Right kidney (tissue), 1 donor: ENCODE data around the gene NAALADL2.
"Not testable (repeated sequence)": the region's sequence is repeated elsewhere in the genome, so short reads cannot be mapped to it uniquely, and the experiment has no call there.

Source experiments
- DNase-seq: peaks from one replicate; pipeline ENCODE4 v3.0.0-alpha.2; 2016

NAALADL2 gene

DNA sequence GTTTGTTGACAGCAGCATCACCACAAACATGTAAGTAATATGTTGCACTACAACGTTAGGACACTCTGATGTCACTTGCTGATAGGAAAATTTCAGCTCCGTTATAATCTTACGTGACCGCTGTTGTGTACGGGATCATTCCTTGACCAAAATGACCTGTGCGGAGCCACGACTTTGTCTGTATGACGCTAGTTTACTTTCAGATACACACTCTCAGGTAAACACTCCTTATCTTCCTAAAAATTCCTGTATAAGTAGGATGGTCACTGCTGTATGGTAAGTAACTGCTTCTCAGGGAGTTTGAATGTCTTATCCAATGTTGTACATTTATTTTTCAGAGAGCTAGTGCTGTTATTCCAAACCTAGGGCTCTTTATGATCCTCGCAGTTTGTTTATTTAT is 410.3 kb downstream of the NAALADL2 start:
- DNase-seq = no peak

DNA sequence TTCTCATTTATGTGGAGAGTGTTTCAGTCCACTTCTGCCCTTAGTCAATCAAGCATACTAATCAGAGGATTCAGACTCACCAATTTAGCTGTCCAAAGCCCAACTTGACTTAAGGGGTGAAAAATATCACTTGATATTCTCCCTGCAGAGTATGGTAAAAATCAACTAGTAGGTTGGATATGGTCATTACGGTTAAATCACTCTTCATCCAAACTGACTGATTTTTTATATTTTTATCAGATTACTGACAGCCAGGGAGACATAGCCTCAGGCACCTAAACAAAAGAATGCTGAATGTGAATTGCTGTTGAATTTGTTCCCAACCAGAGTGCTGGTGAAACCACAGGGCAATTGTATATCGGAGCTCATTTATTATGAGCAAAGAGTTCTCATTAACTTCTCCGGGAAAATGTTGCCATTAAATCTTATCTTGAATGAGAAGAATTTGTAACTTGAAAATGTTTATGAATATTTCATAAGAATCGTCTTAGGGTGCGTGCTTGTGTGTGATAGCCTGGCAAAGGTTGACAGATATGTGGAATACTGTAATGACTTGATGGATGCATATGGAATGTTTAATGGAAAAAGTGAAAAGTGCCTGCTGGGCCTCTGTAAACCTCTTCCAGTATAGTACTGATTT is 411.2 kb downstream of the NAALADL2 start:
- DNase-seq = no peak

DNA sequence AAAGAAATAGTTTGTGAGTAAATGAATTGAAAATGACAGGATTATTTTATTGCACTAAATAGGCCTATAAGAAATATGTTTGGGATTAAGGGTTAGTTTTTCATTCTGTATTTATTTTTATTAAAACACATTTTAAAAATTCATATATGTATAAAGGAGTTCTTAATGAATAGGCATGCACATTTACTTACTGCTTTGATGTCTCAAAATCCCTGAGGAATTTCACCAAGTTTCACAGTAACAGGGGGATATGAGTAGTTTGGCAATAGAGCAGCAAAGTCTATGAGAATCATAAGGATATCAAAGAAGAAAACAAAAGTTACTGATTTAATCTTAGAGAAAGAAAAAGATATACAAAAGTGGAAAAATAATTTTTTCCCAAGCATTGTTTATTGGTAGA is 411.7 kb downstream of the NAALADL2 start:
- no peak for DNase-seq

DNA sequence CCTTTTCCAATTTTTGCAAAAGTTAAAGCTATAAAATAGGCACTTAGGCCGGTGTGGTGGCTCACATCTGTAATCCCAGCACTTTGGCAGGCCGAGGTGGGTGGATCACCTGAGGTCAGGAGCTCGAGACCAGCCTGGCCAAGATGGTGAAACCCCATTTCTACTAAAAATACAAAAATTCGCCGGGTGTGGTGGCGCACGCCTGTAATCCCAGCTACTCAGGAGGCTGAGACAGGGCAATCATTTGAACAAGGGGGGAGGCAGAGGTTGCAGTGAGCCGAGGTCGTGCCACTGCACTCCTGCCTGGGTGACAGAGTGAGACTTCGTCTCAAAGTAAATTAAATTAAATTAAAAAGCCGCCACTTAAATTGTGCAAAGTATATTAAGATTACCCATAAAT is 412.3 kb downstream of the NAALADL2 start:
- not testable (repeated sequence) for DNase-seq

DNA sequence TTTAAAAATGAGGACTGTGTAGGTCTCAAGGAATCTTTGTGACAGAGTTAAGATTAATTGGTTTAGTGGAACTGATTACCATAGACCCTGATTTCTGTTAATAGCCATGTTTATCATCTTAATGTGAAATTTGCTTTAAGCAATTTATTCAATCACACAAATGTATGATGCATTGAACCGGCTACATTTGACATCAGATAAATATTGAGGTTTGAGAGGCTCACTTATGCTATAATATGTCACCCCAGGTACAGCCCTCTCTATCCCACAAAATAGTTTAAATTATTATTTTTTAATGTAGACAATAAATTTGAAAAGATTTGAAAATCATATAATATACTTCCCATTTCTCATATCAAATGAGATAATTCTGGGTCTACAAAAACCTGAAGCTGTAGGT is 413.3 kb downstream of the NAALADL2 start:
- DNase-seq = no peak

DNA sequence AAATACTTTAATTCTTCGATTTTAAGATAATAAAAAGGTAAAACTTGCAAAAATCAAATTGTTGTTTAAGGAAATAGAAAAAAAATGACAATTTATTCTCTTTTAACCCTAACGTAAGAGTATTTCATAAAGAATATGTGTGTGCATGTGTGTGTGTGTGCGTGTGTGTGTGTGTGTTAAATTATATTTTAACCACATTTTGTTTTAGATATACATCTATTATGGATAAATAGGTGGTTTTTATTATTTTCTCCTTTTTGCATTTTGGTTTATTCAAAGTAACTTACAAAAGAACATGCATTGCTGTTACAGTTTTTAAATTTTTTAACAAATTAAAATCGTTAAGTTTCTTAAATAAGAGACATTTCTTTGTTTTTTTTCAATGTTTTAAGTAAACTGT is 414.4 kb downstream of the NAALADL2 start:
- no peak for DNase-seq

DNA sequence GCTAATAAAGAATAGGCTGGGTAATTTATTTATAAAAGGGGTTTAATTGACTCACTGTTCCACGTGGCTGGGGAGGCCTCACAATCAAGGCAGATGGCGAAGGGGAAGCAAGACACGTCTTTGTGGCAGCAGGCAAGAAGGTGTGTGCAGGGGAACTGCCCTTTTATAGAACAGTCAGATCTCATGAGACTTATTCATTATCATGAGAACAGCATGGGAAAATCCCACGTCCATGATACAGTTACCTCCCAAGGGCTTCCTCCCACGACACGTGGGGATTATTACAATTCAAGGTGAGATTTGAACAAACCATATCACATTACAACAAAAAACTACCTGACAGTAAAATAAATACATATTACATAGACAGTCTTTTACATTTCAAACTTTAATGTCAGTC is 414.9 kb downstream of the NAALADL2 start:
- DNase-seq = no peak

DNA sequence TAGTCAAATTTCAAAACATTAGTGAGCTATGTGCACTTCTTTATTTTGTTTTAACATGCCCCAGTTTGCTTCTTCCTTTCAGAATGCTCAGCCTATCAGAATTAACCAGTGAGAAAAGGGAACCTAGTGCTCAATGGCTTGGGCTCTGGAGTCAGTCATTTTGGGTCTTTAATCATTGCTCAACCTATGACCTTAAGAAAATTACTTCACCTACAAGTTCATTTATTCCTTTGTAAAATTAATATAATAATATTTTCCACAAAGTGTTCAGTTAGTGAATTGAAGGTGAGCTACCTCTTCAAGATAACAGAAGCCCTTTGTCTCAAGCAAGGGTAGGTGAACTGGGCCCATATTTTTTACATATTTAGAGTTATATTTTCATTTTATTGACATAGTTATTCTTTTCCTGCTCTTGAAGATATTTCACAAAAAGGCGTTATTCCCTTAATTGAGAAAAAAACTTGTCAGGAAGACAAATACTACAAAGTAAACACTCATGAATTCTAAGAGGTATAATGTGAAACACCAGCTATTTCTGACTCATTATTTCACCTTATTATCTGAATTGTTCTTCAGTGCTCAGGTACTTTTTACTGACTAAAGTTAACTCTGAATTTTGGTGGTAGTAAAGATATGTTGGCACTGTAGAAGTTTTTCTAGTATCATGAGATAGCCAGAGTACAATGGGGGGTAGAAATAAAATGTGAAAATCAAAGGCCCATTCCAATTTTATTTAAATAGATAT is 415.5 kb downstream of the NAALADL2 start:
- no peak for DNase-seq

DNA sequence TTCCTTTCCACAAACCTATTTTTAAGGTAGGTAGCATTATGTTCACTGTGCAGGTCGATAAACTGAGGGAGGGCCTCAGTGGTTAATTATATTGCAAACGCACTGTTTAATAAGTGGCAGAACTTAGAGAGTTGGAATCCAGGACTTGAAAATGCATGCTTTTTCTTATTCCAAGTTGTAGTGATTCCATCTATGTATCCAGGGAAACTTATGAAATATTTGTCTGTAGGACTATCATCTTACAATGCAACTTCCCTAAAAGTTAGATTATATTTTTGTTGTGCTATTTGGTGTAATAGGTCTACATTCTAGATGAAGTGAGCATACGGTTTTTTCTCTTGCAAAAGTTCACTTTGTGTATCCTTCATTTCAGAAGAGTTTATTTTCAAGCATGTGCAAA is 419.5 kb downstream of the NAALADL2 start:
- DNase-seq = no peak

DNA sequence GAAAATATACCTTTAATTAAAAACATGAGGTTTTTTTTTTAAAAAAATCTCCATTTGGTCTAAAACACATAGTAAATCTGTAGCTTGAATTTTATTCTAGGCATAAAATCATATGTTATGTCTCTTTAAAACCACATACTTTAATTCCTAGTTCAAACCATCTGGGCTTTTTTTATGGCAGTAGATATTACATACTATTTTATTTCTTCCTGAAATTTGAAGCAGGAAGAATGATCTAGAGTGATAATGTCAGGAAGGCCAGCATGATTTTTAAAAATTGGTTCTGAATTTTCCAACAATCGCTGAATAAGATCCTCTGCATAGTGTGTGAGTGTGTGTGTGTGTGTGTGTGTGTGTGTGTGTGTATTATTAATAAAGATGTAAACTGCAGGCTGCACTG is 420.3 kb downstream of the NAALADL2 start:
- DNase-seq = no peak

DNA sequence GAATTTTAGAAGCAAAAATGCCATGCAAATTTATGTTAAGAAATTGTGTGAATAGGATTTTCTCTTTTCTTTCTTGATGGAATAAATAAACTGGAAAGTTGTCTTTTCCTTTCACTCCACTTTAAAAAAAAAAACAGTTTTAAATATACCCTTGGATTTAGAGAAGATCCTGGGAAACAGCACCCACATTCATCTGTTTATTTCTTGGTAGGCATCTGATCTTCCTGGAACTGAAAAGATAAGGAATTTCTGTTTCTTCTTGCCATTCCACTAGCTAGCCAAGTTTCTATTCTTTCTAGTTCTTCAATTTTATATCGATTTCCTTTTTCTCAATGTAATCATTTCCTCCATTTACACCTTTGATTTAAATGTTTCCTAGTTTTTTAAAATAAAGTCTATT is 420.8 kb downstream of the NAALADL2 start:
- no peak for DNase-seq

DNA sequence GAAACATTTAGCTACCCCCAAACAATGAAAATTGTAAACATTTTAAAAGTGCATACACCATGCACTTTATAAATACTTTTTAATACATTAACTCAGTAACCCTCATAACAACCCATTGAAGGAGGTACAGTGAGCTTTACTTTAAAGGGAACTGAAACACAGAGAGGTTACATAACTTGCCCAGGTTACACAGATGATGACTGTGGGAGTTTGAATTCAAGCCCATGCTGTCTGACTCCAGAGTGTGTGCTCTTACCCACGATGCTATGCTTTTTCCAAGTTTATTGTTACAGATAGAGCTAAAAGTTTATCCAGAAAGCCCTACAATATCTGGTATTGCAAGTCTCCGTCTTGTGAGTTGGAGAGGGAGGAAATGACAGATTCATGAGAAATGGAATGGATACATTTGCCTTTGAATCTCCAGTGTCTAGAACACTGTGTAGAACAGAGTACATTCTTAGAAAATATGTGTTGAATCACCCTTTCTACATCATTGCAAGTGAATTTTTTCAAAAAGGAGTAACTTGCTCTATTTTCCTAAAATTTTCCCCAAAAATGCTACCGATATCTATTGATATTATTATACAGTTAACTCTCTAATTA is 428.3 kb downstream of the NAALADL2 start:
- no peak for DNase-seq

DNA sequence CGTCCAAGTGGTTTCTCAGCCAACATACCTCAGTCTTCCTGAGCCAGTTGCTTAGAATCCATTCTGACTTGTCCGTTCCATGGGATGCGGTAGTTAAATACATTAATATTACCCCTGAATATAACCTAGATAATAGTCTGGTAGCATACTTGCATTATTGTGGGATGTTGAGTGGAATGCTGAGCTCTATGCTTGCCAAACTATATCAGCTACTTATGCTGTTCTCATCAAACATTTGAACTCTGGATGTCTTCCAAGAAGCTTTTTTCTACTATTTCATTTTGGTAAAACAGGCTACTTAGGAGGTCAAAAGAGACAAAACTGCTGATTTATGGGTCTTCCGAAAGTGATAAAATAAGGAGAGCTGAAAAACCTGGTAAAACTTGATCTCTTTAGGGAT is 429.5 kb downstream of the NAALADL2 start:
- DNase-seq = no peak

DNA sequence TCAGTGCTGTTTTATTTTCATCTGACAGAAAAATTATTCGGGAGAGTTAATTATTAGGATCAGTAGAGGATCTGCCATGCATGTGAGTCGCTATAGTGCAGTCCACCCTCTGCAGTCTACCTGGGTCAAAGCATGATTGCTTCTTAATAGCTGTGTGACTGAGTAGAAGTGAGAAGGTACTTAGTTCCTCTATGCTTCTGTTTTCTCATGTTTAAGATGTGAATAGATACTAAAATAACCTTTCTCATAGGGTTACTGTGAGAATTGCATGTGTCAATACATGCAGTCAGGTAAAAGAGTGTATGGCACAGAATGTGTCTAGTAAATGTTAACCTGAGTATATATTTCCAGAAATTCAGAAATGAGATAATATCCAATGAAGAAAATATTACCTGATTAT is 435.7 kb downstream of the NAALADL2 start:
- no peak for DNase-seq

DNA sequence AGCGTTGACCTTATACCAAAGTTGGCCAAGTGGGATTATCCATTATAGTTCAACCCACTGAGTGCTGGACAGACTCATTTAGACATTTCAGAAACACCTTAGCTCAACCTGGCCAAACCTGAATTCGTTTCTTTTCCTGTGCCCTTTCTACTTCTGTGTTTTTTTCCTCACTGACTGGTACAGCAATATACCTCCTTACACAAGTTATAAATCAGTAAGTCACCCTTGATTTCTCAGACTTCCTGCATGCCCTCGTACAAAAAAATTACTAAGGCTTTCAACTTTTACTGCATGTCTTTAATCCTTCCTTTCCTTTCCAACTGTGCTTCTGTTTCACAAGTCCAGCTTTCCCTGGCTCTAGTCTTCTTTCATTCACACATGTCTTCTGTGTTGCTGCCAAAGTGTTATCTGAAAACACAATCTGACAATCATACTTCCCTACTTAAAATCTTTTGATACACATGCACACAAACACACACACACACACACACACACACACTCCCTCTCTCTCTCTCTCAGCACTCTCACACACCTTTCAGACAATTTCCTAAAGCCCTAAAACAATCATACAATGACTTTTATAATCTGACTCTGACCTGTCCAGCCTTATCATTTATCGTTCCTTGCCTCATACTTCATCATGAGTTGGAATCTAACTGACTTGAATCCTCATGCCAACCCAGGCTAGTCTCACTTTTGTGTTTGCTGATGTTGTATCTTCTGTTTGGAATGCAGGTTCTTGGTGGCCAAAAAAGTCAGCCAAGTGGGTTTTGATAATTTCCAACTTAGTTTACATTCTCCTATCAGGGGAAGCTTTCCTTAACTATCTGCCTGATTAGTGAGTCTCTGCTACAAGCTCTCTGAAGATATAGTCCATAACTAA is 436.4 kb downstream of the NAALADL2 start:
- no peak for DNase-seq

DNA sequence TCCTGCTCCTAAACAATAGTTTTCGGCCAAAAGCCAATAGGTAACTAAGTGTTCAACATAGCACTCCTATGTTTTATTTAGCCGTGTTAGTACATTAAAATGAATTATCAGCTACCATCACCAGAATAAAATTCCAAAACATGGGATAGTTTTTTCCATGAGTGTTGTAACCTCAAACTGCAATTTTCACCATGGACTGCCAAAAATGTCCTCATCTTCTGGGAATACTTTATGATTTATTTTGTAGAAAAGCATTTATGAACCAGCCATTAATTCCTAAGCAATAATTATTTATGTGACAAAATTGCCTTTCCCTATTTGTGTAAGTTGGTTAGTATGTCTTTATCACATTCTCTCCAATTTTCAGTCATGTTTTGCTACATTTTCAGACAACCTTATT is 438.1 kb downstream of the NAALADL2 start:
- no peak for DNase-seq

DNA sequence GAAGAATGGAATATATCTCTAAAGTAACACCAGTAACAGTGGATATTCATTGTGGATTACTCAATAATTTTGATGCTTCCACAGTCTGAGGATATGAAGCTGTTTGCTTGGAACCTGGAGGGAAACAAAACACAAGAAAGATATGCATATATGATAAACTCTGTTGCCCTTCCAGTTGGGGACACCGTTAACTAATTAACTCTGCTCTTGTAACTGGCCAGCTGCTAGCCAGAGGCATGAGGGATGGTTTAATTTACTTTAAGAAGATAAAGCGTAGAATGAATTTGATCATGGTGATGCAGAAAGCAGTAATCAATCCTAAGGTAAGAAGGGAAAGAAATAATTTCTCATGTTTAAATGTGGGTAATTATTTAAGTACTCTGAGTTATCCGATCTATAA is 442.6 kb downstream of the NAALADL2 start:
- no peak for DNase-seq

DNA sequence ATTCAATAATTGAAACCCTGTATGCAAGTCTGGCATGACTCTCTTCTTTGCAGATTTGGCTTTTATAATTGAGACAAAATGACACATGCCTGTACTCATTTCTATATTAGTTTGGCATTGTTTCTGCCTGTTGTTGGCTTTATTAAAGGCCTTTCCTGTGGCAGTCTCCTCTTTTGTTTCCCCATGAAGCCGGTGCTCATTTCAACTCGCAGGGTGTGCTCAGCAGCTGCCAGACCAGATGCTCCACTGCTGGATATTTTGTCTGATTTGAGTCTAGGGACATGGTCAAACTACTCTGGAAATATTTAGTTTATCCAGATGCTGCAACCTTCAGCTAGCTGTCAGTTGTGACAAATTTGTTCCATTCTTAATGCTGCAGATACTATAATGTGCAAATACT is 445.3 kb downstream of the NAALADL2 start:
- DNase-seq = no peak

DNA sequence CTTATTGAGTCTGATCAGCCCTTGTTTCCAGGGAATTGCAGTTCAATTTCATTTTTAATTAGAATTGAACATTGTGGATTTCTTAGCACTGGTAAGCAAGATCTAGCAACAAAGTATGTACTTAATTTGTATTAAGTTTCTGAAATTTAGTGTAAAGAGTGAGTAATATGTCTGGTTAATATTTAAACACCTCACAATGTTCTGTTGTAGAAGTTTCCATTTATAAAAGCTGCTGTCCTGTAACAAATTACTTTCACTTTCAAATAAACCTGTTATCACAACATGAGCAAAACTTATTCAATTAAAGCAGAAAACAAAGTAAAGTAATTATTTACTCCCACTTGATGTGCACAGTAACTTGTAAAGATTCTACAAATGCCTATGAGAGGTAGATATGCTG is 448.5 kb downstream of the NAALADL2 start:
- DNase-seq = no peak

DNA sequence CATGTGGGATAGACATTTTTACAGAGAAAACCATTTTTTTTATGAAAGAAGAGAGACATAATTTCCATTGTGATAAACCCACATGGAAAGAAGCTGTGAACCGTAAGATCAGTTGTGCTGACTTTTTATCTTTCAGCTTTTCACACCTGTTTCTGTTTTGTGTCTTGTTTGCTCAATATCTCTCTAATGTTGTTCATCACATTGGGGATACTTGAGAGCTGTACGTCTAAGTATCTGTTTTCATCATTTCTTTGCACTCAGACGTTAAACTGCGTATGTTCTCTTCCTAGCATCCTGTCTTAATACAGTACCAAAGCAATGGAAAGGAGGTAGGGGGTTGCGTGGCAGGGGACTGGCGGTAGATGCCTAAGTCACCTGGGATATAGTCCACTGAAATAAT is 449.0 kb downstream of the NAALADL2 start:
- no peak for DNase-seq

DNA sequence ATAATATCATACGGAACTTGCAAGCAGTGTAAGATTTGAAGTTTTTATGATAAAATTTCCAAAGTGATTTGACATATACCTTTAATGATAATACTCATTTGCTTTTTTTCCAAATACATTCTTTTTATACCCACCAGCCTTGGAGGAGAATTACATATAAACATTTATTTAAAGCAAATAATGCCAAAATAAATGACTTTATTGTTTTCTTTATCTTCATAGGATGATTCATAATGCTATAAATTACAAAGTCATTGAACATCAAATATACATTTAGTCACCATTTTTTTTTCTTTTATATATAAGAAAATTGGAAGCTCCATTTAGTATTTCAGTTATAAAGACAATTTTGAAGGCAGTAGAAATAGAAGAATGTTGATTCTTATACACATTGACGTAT is 450.9 kb downstream of the NAALADL2 start:
- no peak for DNase-seq

DNA sequence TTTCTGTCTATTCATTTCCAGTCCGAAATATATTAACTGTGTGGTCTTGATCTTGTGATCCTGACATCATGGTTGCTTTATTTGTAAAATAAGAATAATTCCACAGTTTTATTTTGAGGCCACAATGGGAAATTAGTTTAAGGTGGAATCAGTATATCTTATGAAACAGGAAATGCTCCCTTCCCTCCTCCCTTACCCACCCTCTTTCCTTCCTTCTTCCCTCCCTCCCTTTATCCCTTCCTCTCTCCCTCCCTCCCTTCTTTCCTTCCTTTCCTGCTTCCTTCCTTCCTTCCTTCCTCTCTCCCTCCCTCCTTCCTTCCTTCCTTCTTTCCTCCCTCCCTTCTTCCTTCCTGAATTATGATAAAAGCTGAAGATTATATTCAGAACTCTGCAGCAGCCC is 452.3 kb downstream of the NAALADL2 start:
- no peak for DNase-seq

DNA sequence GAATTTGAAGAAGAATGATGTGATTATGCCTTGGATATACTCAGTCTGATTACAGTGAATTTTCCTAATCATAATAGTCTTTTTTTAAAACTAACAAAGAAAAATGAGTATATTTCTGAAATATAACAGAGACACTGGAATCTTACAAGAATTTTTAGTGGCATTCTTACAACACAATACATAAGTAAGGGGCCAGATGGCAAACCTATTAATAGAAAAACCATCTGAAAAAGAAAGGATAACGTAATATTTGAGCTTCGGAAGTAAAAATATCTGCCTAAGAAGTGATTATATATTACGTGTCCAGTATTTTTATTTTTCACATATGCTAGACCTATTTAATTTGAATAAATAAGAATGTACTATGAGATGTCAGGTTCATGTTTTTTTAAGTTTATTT is 452.8 kb downstream of the NAALADL2 start:
- no peak for DNase-seq
